D341Med (cell line): ENCODE measurements around the gene OSER1.

Experiments used
- DNase-seq: peaks from one replicate; pipeline ENCODE4 v3.0.0; 2012; ENCODE audit warnings: low spot score

OSER1 gene

GRCh38 chr20:44224637-44225036 lies 14.1 kb upstream of the OSER1 start:
- DNase-seq, result no peak

- DNase-seq, result no peak
These were observed 13.2 kb upstream of the OSER1 start for GRCh38 chr20:44223721-44224120.

- DNase-seq, result no peak
These were observed 12.2 kb upstream of the OSER1 start for GRCh38 chr20:44222633-44223368.

GRCh38 chr20:44222027-44222426 lies 11.5 kb upstream of the OSER1 start:
- no peak for DNase-seq

- DNase-seq, result no peak
These were observed 10.9 kb upstream of the OSER1 start for GRCh38 chr20:44221368-44221954.

- DNase-seq, result no peak
These were observed 9.2 kb upstream of the OSER1 start for GRCh38 chr20:44219791-44220190.

GRCh38 chr20:44219170-44219730 lies 8.7 kb upstream of the OSER1 start:
- DNase-seq, result no peak

- no peak for DNase-seq
These were observed 7.9 kb upstream of the OSER1 start for GRCh38 chr20:44218446-44218845.

- DNase-seq, result peak; percentile 76
These were observed 6.9 kb upstream of the OSER1 start for GRCh38 chr20:44217342-44218092.

GRCh38 chr20:44215125-44215524 lies 4.6 kb upstream of the OSER1 start:
- peak; percentile 73 for DNase-seq

GRCh38 chr20:44212792-44213191 lies 2.2 kb upstream of the OSER1 start:
- no peak for DNase-seq

- DNase-seq, result no peak
These were observed 837 bp upstream of the OSER1 start for GRCh38 chr20:44211177-44212039.

- peak; percentile 36 for DNase-seq
These were observed 725 bp downstream of the OSER1 start for GRCh38 chr20:44209686-44210405.

- no peak for DNase-seq
These were observed 1.8 kb downstream of the OSER1 start for GRCh38 chr20:44208770-44209169.

GRCh38 chr20:44208165-44208564 lies 2.4 kb downstream of the OSER1 start:
- no peak for DNase-seq

- no peak for DNase-seq
These were observed 3.3 kb downstream of the OSER1 start for GRCh38 chr20:44207126-44207723.

- no peak for DNase-seq
These were observed 4.4 kb downstream of the OSER1 start for GRCh38 chr20:44206132-44206531.

GRCh38 chr20:44204832-44205215 lies 5.7 kb downstream of the OSER1 start:
- DNase-seq, result no peak

GRCh38 chr20:44204156-44204831 lies 6.3 kb downstream of the OSER1 start:
- no peak for DNase-seq

GRCh38 chr20:44203161-44203560 lies 7.4 kb downstream of the OSER1 start:
- DNase-seq, result no peak
